ENCODE data around the gene SLC6A3. TPM values are rescaled to one million over a fixed set of nuclear protein-coding genes. Genes with fewer than 3 reads are reported as not detected.

SLC6A3 gene
- total and polyA plus RNA-seq, 2 donors (not counting 3 experiments of a cell fraction or from before 2014, with no cell fraction given): not detected

DNA sequence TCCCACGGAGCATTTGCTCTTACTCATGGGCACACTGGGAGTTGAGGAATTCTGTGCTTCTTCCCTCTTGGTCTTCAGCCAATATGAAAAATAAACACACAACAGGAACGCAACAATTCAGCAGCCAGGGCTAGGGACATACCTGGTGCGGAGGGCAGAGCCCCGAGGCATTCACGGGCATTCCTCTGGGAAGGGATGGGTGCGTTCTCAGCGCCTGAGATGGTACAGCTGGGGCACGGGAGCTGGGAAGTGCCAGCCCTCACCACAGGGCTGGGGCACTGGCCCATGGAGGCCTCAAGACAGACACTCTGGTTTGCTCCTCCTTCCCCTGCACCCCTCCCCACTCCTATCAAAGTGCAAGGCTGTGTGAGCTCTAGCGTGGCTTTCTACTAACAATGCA is 2.1 kb downstream of the SLC6A3 start:
- intact Hi-C loops (cut with micrococcal nuclease): no loop called here

More for the DNA sequence above, 2.1 kb downstream of the SLC6A3 start:
- Histone ChIP-seq H3K79me2 (ENCODE audit: control insufficient read depth, insufficient read depth, low read length) (no peaks in the 10 kb centered on the region), H4K20me1 (replicated peaks; ENCODE audit: control insufficient read depth, extremely low read depth, insufficient read depth, low read length) (no peaks in the 10 kb centered on the region), H3K9ac (replicated peaks; ENCODE audit: extremely low read depth, insufficient read depth, low read length) (no peak overlapping the region), H3K9me3 (replicated peaks; ENCODE audit: control insufficient read depth, insufficient read depth, low read length) (no peaks in the 10 kb centered on the region), H3K4me2 (ENCODE audit: insufficient read depth, low read length) (no peak overlapping the region), H3K27me3 (ENCODE audit: control insufficient read depth in 2 of 2, insufficient read depth in 2 of 2, low read length in 2 of 2) (peaks cover 34 to 39% of the 10 kb centered on the region in 2 experiments), H3K9me1 (replicated peaks; ENCODE audit: control insufficient read depth, extremely low read depth, insufficient read depth, low read length) (no peaks in the 10 kb centered on the region), H3K4me3 (replicated peaks in 1 of 3; ENCODE audit: insufficient read depth in 1 of 3, low read depth in 1 of 3, low read length in 3 of 3) (no peak overlapping the region), H3K27ac (ENCODE audit: insufficient read depth, low read depth, low read length) (no peak overlapping the region), H2AFZ (ENCODE audit: low read depth, low read length) (no peak overlapping the region), H3K4me1 (ENCODE audit: control insufficient read depth, extremely low read depth, insufficient read depth, low read length) (no peaks in the 10 kb centered on the region), H3K36me3 (ENCODE audit: control insufficient read depth in 2 of 2, extremely low read depth in 1 of 2, insufficient read depth in 2 of 2, low read length in 2 of 2) (no peaks in the 10 kb centered on the region)
- no peak for FAIRE-seq
- ChIA-PET POLR2A (no interaction called here), CTCF (interaction anchor here (1.2 kb wide), 1 partner anchor 12 kb away, joined by 3 read pairs; no protein-coding TSS in a partner anchor)
- BruUV-seq (replicated peaks): no TSS peak
- dilution Hi-C loops (cut with MboI; ENCODE audit: extremely low pct_ligation_motif_present, low sequenced_read_pairs): no loop called here
- TF ChIP-seq, protein P1, sequence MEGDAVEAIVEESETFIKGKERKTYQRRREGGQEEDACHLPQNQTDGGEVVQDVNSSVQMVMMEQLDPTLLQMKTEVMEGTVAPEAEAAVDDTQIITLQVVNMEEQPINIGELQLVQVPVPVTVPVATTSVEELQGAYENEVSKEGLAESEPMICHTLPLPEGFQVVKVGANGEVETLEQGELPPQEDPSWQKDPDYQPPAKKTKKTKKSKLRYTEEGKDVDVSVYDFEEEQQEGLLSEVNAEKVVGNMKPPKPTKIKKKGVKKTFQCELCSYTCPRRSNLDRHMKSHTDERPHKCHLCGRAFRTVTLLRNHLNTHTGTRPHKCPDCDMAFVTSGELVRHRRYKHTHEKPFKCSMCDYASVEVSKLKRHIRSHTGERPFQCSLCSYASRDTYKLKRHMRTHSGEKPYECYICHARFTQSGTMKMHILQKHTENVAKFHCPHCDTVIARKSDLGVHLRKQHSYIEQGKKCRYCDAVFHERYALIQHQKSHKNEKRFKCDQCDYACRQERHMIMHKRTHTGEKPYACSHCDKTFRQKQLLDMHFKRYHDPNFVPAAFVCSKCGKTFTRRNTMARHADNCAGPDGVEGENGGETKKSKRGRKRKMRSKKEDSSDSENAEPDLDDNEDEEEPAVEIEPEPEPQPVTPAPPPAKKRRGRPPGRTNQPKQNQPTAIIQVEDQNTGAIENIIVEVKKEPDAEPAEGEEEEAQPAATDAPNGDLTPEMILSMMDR (IDR thresholded peaks at IDR 0.05; ENCODE audit: extremely low read depth in 1 of 2, insufficient read depth in 1 of 2, low read depth in 1 of 2, low read length in 2 of 2): no peak
- TF ChIP-seq MYC (IDR thresholded peaks at IDR 0.05; ENCODE audit: low read depth, low read length) (no peak), FOS (IDR thresholded peaks at IDR 0.05; ENCODE audit: borderline replicate concordance, insufficient read depth, low read length) (no peak), EZH2 (IDR thresholded peaks at IDR 0.05; ENCODE audit: borderline replicate concordance, low read depth, low read length, severe bottlenecking) (no peak), POLR2AphosphoS5 (IDR thresholded peaks at IDR 0.05; ENCODE audit: insufficient read depth, low read depth, low read length) (no peak), GATA2 (IDR thresholded peaks at IDR 0.05; ENCODE audit: insufficient read depth, insufficient read length, low read depth, low read length) (no peak), JUN (IDR thresholded peaks at IDR 0.05; ENCODE audit: borderline replicate concordance, insufficient read depth, insufficient read length, low read depth) (no peak), POLR2A (IDR thresholded peaks at IDR 0.05; ENCODE audit: low read depth, low read length) (no peak)
- TF ChIP-seq, protein P2, sequence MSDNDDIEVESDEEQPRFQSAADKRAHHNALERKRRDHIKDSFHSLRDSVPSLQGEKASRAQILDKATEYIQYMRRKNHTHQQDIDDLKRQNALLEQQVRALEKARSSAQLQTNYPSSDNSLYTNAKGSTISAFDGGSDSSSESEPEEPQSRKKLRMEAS (IDR thresholded peaks at IDR 0.05; ENCODE audit: insufficient read depth, insufficient read length): no peak
- no peak for DNase-seq (ENCODE audit: low read depth, low spot score)
